Measurements from ENCODE around the gene ELF5.

- TF ChIP-seq CTCF (IDR thresholded peaks at IDR 0.05) (no peak), POLR2A (IDR thresholded peaks at IDR 0.05) (no peak)
These were observed 46.9 kb upstream of the ELF5 start for GRCh38 chr11:34560511-34560910.

Data from prostate gland (tissue), 2 donors.